PC-3 (cell line): ENCODE data around the gene PXT1. TPM values are rescaled to one million over a fixed set of nuclear protein-coding genes. Genes with fewer than 3 reads are reported as not detected.

ENCODE experiments used
- ATAC-seq: fragments of 200-7000 bp; cut with Tn5 transposase; 2 replicates; pipeline ENCODE4 v1.9.1; 2020; ENCODE audit warnings: mild to moderate bottlenecking, moderate library complexity
- Bru-seq: library from RNA; stranded (reverse); fragments of 400-500 nt; gene quantifications from one replicate; lab custom pipeline; 2021; lab: Mats Ljungman, UMichigan
- BruChase-seq, 2 experiments: library from RNA; stranded (reverse); fragments of 400-500 nt; gene quantifications; one replicate each; lab custom pipeline; 2021; lab: Mats Ljungman, UMichigan
- BruUV-seq: library from RNA; stranded (reverse); fragments of 400-500 nt; replicated peaks from 2 replicates; lab custom pipeline; 2021; lab: Mats Ljungman, UMichigan
- CTCF ChIA-PET: fragments of 300-600 bp; sonication (Branson Sonifier 250); formaldehyde crosslinking; loops from one replicate; lab custom pipeline; 2022; ENCODE audit warnings: antibody characterized with exemption; lab: Charles Lee
- POLR2A ChIA-PET: fragments of 300-600 bp; sonication (Branson Sonifier 250); formaldehyde crosslinking; loops from one replicate; lab custom pipeline; 2022; ENCODE audit warnings: antibody characterized with exemption; ENCODE audit not compliant: unreplicated experiment; lab: Charles Lee
- DNase-seq: peaks from one replicate; pipeline ENCODE4 v3.0.0-alpha.2; 2015
- H2AFZ ChIP-seq: fragments of 300-600 bp; sonication (generic); 2 replicates; pipeline ENCODE4 v1.6.0; 2016; ENCODE audit warnings: antibody characterized with exemption, low read length
- H3F3A ChIP-seq: fragments of 300-600 bp; sonication (generic); one replicate; pipeline ENCODE4 v1.6.0; 2017; ENCODE audit warnings: antibody characterized with exemption, low read length, control low read depth, mild to moderate bottlenecking; ENCODE audit not compliant: unreplicated experiment
- H3K27ac ChIP-seq: fragments of 300-600 bp; sonication (generic); 2 replicates; pipeline ENCODE4 v1.5.1; 2016; ENCODE audit warnings: mild to moderate bottlenecking, low read length
- H3K27me3 ChIP-seq: fragments of 300-600 bp; sonication (generic); 2 replicates; pipeline ENCODE4 v1.6.1; 2016; ENCODE audit warnings: low read length, mixed read lengths
- H3K36me3 ChIP-seq: fragments of 300-600 bp; sonication (generic); 2 replicates; pipeline ENCODE4 v1.6.1; 2016; ENCODE audit warnings: low read depth, mixed run types, low read length, mixed read lengths
- H3K4me1 ChIP-seq: fragments of 300-600 bp; sonication (generic); 2 replicates; pipeline ENCODE4 v1.5.1; 2016; ENCODE audit warnings: low read length; ENCODE audit not compliant: insufficient read depth
- H3K4me2 ChIP-seq: fragments of 300-600 bp; sonication (generic); 2 replicates; pipeline ENCODE4 v1.6.0; 2016; ENCODE audit warnings: low read length
- H3K4me3 ChIP-seq: fragments of 300-600 bp; sonication (generic); 2 replicates; pipeline ENCODE4 v1.5.1; 2016; ENCODE audit warnings: mild to moderate bottlenecking, low read length, mixed read lengths
- H3K79me2 ChIP-seq: fragments of 300-600 bp; sonication (generic); 2 replicates; pipeline ENCODE4 v1.6.1; 2017; ENCODE audit warnings: low read length, mixed read lengths
- H3K9ac ChIP-seq: fragments of 300-600 bp; sonication (generic); 2 replicates; pipeline ENCODE4 v1.6.0; 2016; ENCODE audit warnings: mild to moderate bottlenecking, low read length
- H3K9me2 ChIP-seq: fragments of 300-600 bp; sonication (generic); replicated peaks from 2 replicates; pipeline ENCODE4 v1.6.1; 2016; ENCODE audit warnings: mixed run types, low read length, mixed read lengths
- H3K9me3 ChIP-seq: fragments of 300-600 bp; sonication (generic); 2 replicates; pipeline ENCODE4 v1.6.1; 2016; ENCODE audit warnings: low read length, mixed read lengths
- H4K20me1 ChIP-seq: fragments of 300-600 bp; sonication (generic); 2 replicates; pipeline ENCODE4 v1.6.1; 2016; ENCODE audit warnings: low read length, mixed read lengths
- EZH2 ChIP-seq: fragments of 300-600 bp; sonication (generic); IDR thresholded peaks from one replicate; pipeline ENCODE4 v1.6.1; 2017; ENCODE audit warnings: antibody characterized with exemption, mild to moderate bottlenecking, low read length; ENCODE audit not compliant: unreplicated experiment
- EZH2phosphoT487 ChIP-seq: fragments of 300-600 bp; sonication (generic); IDR thresholded peaks from 2 replicates; pipeline ENCODE4 v1.6.1; 2018; ENCODE audit warnings: mild to moderate bottlenecking, antibody characterized with exemption, low read length, borderline replicate concordance
- intact Hi-C: fragments of 100-400 bp; cut with micrococcal nuclease; formaldehyde crosslinking; loops from 2 replicates; pipeline ENCODE4 v1.9.0; 2023
- long read RNA-seq: library from polyadenylated mRNA; unstranded; transcript quantifications from one replicate; pipeline ENCODE4 v2.0.0, GENCODE V29; 2021; ENCODE audit not compliant: unreplicated experiment
- total RNA-seq: library from RNA; depleted of rRNA; stranded (reverse); fragments of >200 nt; gene quantifications from 2 replicates; pipeline ENCODE4 v1.2.3, GENCODE V29; 2014; rRNA removed
- TF ChIP-seq, protein P1 (sequence below): fragments of 300-600 bp; sonication (generic); conservative IDR thresholded peaks from 2 replicates; pipeline ENCODE4 v1.5.1; 2017; ENCODE audit warnings: antibody characterized with exemption, low read depth, mild to moderate bottlenecking, low read length

The PXT1 gene
- total RNA-seq, result not detected in 2 replicates
- Bru-seq, nascent RNA, result percentile 15 among the genes with signal in this experiment
- percentile 22 among the genes with signal in this experiment for BruChase-seq, experiment 1, labeled RNA remaining after a 6-hour chase
- BruChase-seq, experiment 2, labeled RNA remaining after a 2-hour chase, result percentile 26 among the genes with signal in this experiment
- long read RNA-seq, result 0 reads

GRCh38 chr6:36442671-36443470, at the start of gene PXT1, which contains the start of gene KCTD20:
Gene PXT1, minus strand, starts transcription at chr6:36442854. Its CDS starts 16,772 bp downstream, at chr6:36426082.
Gene KCTD20, plus strand, starts transcription at chr6:36443000. Its CDS starts 27,098 bp downstream, at chr6:36470098.
- ATAC-seq (peak; percentile 73), DNase-seq (peak; percentile 91)
- H3K4me1 ChIP-seq, result peaks cover 29% of the 10 kb centered on the region
- ChIA-PET CTCF (interaction anchor here (0.8 kb wide), 1 partner anchor 20 kb away, joined by 3 read pairs; no protein-coding TSS in a partner anchor), POLR2A (interaction anchor here (0.7 kb wide), 1 partner anchor 371 kb away, joined by 5 read pairs; no protein-coding TSS in a partner anchor)
- peaks cover 49% of the 10 kb centered on the region for H3K79me2 ChIP-seq
- H3F3A ChIP-seq, result peaks cover 4% of the 10 kb centered on the region
- peak within 1 kb of the TSS; percentile 97 for H3K4me3 ChIP-seq
- H3K27ac ChIP-seq, result peak within 1 kb of the TSS; percentile 83
- H3K9me3 ChIP-seq, result no peaks in the 10 kb centered on the region
- intact Hi-C loops, result loop anchor here (1.0 to 5.0 kb wide), 2 partner anchors 151 to 164 kb away; partner anchors contain the start of gene SRSF3
- no peaks in the 10 kb centered on the region for H3K36me3 ChIP-seq
- no peaks in the 10 kb centered on the region for H3K27me3 ChIP-seq
- H3K9ac ChIP-seq, result peak within 1 kb of the TSS; percentile 94
- no peaks in the 10 kb centered on the region for H4K20me1 ChIP-seq
- peak within 1 kb of the TSS; percentile 80 for H3K4me2 ChIP-seq
- H2AFZ ChIP-seq, result peak within 1 kb of the TSS; percentile 93
- TF ChIP-seq EZH2phosphoT487 (no peak), EZH2 (no peak)
- TF ChIP-seq, protein P1, sequence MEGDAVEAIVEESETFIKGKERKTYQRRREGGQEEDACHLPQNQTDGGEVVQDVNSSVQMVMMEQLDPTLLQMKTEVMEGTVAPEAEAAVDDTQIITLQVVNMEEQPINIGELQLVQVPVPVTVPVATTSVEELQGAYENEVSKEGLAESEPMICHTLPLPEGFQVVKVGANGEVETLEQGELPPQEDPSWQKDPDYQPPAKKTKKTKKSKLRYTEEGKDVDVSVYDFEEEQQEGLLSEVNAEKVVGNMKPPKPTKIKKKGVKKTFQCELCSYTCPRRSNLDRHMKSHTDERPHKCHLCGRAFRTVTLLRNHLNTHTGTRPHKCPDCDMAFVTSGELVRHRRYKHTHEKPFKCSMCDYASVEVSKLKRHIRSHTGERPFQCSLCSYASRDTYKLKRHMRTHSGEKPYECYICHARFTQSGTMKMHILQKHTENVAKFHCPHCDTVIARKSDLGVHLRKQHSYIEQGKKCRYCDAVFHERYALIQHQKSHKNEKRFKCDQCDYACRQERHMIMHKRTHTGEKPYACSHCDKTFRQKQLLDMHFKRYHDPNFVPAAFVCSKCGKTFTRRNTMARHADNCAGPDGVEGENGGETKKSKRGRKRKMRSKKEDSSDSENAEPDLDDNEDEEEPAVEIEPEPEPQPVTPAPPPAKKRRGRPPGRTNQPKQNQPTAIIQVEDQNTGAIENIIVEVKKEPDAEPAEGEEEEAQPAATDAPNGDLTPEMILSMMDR, result no peak
- no peaks in the 10 kb centered on the region for H3K9me2 ChIP-seq
- BruUV-seq, result no TSS peak

DNA sequence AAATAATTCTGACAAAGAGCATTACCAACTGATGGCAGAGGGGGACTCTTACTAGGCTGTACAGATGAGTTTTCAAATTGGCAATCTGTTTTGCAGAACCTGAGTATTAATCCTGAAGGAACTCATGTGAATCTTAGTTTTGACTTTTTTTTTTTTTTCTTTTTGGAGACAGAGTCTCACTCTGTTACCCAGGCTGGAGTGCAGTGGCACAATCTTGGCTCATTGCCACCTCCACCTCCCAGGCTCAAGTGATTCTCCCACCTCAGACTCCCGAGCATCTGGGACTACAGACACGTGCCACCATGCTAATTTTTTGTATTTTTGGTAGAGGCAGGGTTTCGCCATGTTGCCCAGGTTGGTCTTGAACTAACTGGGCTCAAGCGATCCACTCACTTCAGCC, 49.4 kb upstream of the PXT1 start:
- Histone ChIP-seq H3K9me2 (no peaks in the 10 kb centered on the region), H3K36me3 (peaks cover 21% of the 10 kb centered on the region), H4K20me1 (no peaks in the 10 kb centered on the region), H3K27ac (no peak overlapping the region), H3K27me3 (no peaks in the 10 kb centered on the region), H3K79me2 (no peaks in the 10 kb centered on the region), H3K4me1 (no peaks in the 10 kb centered on the region), H3K9ac (no peak overlapping the region), H3K4me3 (no peak overlapping the region), H3K9me3 (no peaks in the 10 kb centered on the region), H3K4me2 (no peak overlapping the region), H3F3A (no peaks in the 10 kb centered on the region), H2AFZ (no peak overlapping the region)
- DNase-seq, result no peak
- POLR2A ChIA-PET, result interaction anchor here (0.5 to 0.9 kb wide), 2 partner anchors 61 to 463 kb away, joined by 6 to 7 read pairs; no protein-coding TSS in a partner anchor
- CTCF ChIA-PET, result no interaction called here
- intact Hi-C loops, result no loop called here
- no TSS peak for BruUV-seq
- TF ChIP-seq, protein P1, result no peak
- TF ChIP-seq EZH2phosphoT487, result no peak
- TF ChIP-seq EZH2, result no peak
- no peak for ATAC-seq
